Subcutaneous abdominal adipose tissue (tissue), 5 donors: ENCODE data around the gene VPREB1.
"Not testable (repeated sequence)": the region's sequence is repeated elsewhere in the genome, so short reads cannot be mapped to it uniquely, and the experiment has no call there.

ENCODE experiments used
- H3K27ac ChIP-seq: one replicate; pipeline ENCODE4 v1.7.0; 2013; ENCODE audit warnings: low read depth, mild to moderate bottlenecking, inconsistent platforms, low read length, moderate library complexity
- H3K27me3 ChIP-seq, 5 donors: one replicate each; pipeline ENCODE4 v1.7.0; 2013; ENCODE audit warnings: low read length in 5 of 5, inconsistent platforms in 1 of 5; ENCODE audit not compliant: control insufficient read depth in 5 of 5, insufficient read depth in 4 of 5
- H3K36me3 ChIP-seq, 5 donors: one replicate each; pipeline ENCODE4 v1.7.0; 2013; ENCODE audit warnings: low read length in 5 of 5; ENCODE audit not compliant: control insufficient read depth in 5 of 5, insufficient read depth in 5 of 5
- H3K4me1 ChIP-seq, 5 donors: one replicate each; pipeline ENCODE4 v1.7.0; 2013; ENCODE audit warnings: low read length in 5 of 5, mild to moderate bottlenecking in 3 of 5, moderate library complexity in 1 of 5; ENCODE audit not compliant: control insufficient read depth in 5 of 5, insufficient read depth in 5 of 5
- H3K4me3 ChIP-seq, 5 donors: one replicate each; pipeline ENCODE4 v1.7.0; 2013; ENCODE audit warnings: low read length in 5 of 5, low read depth in 1 of 5
- H3K9ac ChIP-seq, 5 donors: one replicate each; pipeline ENCODE4 v1.7.0; 2013; ENCODE audit warnings: low read length in 5 of 5, mild to moderate bottlenecking in 4 of 5, moderate library complexity in 3 of 5
- H3K9me3 ChIP-seq, 5 donors: one replicate each; pipeline ENCODE4 v1.7.0; 2013; ENCODE audit warnings: low read length in 5 of 5; ENCODE audit not compliant: control insufficient read depth in 5 of 5
- donor health status: healthy.
- donor health status: healthy.
- donor health status: healthy.
- donor health status: healthy.
- donor health status: healthy.

VPREB1 gene

GRCh38 chr22:22201185-22201929, 43.2 kb upstream of the VPREB1 start:
- H3K27ac ChIP-seq = no peak overlapping the region
- H3K4me3 ChIP-seq = no peak overlapping the region
- H3K36me3 ChIP-seq = no peaks in the 10 kb centered on the region
- peaks cover 10 to 48% (median 39%) of the 10 kb centered on the region in 5 donors for H3K27me3 ChIP-seq
- no peaks in the 10 kb centered on the region for H3K4me1 ChIP-seq
- H3K9me3 ChIP-seq = no peaks in the 10 kb centered on the region
- no peak overlapping the region for H3K9ac ChIP-seq

DNA sequence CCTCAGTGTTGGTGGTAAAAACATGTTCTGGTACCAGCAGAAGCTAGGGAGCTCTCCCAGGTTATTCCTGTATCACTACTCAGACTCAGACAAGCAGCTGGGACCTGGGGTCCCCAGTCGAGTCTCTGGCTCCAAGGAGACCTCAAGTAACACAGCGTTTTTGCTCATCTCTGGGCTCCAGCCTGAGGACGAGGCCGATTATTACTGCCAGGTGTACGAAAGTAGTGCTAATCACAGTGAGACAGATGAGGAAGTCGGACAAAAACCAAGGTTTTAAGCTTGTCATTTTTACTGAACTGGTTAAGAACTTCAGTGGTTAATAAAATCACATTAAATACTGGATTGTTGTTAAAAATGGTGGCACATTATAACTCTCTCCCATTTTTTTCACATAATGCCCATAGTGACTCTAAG, 42.6 kb upstream of the VPREB1 start:
- peaks cover 10 to 52% (median 43%) of the 10 kb centered on the region in 5 donors for H3K27me3 ChIP-seq
- no peak overlapping the region for H3K27ac ChIP-seq

DNA sequence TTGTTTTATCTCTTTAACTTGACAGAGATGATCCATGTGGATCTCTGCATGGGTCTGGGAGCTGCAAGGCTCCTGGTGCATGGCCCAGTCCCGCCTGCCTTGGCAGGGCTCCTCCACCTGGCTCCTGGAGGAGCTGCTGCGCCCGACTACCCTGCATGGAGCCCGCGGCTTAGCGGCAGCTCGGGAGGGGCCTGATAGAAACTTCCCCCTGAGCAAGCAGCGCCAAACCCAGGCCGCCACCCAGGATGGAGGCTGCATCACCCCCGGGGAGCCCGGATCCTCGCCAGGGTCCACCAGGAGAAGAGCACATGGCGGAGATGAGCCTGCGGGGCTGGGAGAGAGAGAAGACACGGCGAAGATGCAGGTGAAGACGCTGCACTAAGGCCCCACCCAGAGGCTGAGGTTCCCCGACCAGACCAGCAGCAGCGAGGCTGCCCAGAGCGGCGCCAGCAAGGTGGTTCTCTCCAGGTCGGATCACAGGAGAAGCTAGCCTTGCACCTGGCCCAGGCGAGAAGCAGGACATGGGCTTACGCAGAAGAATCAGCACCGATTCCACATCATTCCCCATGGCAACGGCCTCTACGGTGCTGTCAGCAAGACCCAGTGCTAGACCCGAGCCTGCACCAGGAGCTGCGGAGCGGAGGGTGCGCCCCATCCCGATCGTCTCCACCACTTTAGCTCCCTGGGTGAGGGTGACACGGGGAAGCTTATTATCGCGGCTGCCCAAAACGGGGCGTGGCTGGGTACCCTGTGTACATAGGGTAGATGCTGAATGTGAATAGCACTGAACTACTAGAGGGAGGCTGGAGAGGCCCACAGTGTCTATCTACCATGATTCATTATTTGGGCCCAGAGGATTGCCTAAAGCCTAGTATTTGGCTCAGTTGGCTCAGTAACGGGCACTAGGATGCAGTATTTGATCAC, 41.3 kb upstream of the VPREB1 start:
- H3K9ac ChIP-seq = no peak overlapping the region
- H3K4me3 ChIP-seq = no peak overlapping the region
- H3K4me1 ChIP-seq = peaks cover 0 to 2% (median 0%) of the 10 kb centered on the region in 5 donors
- H3K36me3 ChIP-seq = no peaks in the 10 kb centered on the region
- no peaks in the 10 kb centered on the region for H3K9me3 ChIP-seq
- peaks cover 10 to 51% (median 39%) of the 10 kb centered on the region in 5 donors for H3K27me3 ChIP-seq
- H3K27ac ChIP-seq = no peak overlapping the region

More for the DNA sequence above, 42.6 kb upstream of the VPREB1 start:
- Histone ChIP-seq H3K4me1 (no peaks in the 10 kb centered on the region), H3K9ac (no peak overlapping the region), H3K9me3 (no peaks in the 10 kb centered on the region), H3K4me3 (no peak overlapping the region), H3K36me3 (no peaks in the 10 kb centered on the region)

DNA sequence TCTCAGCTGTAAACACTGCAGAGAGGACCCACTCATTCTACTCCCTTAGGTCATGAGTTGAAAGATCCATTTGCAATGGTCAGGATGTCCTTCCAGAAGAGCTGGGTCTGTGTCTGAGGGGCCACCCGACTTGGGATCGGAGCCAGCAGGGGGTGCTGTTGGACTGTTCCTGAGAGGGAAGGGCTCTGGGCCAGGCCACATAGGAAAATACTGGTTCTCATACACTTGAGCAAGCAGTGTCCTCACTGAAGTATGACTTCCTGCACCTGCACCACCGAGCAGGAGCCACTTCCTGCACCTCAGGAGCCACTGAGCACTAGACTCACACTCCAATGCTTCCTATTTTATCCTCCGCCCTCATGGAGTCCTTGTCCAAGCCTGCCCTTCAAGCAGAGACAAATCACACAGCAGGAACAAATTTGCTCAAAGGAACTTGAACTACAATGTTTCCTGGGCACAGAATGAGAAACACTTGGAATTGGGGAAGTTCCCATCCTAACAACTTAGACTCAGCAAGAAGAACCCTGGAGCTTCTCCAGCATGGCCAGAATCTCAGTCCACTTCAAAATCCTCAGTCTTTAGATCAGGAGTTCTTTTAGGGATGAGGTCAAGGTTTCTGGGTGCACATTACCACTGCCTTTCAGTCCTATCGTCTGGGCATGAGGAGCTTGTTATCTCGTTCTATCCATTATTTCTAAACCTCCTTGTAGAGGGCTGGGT, 36.6 kb upstream of the VPREB1 start:
- Histone ChIP-seq H3K9me3 (no peaks in the 10 kb centered on the region), H3K4me1 (peaks cover 0 to 2% (median 0%) of the 10 kb centered on the region in 5 donors), H3K9ac (no peak overlapping the region), H3K27me3 (peaks cover 5 to 34% (median 23%) of the 10 kb centered on the region in 5 donors), H3K27ac (no peak overlapping the region), H3K36me3 (no peaks in the 10 kb centered on the region), H3K4me3 (no peak overlapping the region)

DNA sequence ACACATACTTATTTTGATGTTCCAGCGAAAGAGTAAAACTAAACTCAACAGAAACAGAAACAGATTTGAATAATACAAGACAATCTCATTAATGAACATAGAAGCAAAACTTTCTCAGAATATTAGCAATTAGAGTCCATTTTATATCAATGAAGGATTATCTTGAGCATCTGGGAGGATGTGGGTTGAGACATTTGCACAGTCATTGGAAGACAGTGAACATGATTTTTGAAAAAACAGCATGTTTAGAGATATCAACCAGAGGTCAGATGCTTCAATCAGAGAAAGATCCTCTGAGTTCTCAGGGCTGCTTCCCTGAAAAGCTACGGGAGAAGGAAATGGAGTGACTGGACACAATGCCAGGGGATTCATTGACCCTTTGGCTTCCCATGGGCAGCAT, 35.9 kb upstream of the VPREB1 start:
- Histone ChIP-seq H3K4me1 (peaks cover 0 to 2% (median 0%) of the 10 kb centered on the region in 5 donors), H3K36me3 (no peaks in the 10 kb centered on the region), H3K27ac (no peak overlapping the region), H3K27me3 (peaks cover 0 to 31% (median 19%) of the 10 kb centered on the region in 5 donors), H3K4me3 (no peak overlapping the region), H3K9ac (no peak overlapping the region), H3K9me3 (no peaks in the 10 kb centered on the region)

GRCh38 chr22:22209080-22209640, 35.4 kb upstream of the VPREB1 start:
- not testable (repeated sequence) for H3K9me3 ChIP-seq, H3K27ac ChIP-seq, H3K36me3 ChIP-seq, H3K4me3 ChIP-seq, H3K9ac ChIP-seq, H3K4me1 ChIP-seq
- peaks cover 0 to 28% (median 18%) of the 10 kb centered on the region in 5 donors for H3K27me3 ChIP-seq

DNA sequence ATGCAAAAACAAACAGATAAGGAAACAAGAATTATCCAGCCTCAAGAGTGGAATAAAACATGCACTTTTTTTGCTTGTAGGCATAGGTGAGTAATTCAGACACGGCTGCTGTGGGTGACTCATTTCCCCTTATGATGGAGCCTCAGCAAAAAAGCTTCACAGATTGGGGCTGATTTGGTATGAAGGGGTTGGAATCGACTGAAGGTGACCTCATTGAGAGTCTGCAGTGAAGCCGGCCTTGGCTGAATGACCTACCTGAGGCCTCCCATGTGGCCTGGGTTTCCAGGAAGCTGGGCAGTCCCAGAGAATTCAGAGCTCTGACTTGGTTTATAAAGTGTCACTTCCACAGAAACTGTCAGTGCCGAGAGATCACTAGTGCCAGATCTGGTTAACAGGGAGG, 34.2 kb upstream of the VPREB1 start:
- Histone ChIP-seq H3K4me1 (peaks cover 0 to 2% (median 0%) of the 10 kb centered on the region in 5 donors), H3K9me3 (no peaks in the 10 kb centered on the region), H3K27ac (no peak overlapping the region), H3K9ac (no peak overlapping the region), H3K27me3 (peaks cover 0 to 25% (median 21%) of the 10 kb centered on the region in 5 donors), H3K36me3 (no peaks in the 10 kb centered on the region), H3K4me3 (no peak overlapping the region)

DNA sequence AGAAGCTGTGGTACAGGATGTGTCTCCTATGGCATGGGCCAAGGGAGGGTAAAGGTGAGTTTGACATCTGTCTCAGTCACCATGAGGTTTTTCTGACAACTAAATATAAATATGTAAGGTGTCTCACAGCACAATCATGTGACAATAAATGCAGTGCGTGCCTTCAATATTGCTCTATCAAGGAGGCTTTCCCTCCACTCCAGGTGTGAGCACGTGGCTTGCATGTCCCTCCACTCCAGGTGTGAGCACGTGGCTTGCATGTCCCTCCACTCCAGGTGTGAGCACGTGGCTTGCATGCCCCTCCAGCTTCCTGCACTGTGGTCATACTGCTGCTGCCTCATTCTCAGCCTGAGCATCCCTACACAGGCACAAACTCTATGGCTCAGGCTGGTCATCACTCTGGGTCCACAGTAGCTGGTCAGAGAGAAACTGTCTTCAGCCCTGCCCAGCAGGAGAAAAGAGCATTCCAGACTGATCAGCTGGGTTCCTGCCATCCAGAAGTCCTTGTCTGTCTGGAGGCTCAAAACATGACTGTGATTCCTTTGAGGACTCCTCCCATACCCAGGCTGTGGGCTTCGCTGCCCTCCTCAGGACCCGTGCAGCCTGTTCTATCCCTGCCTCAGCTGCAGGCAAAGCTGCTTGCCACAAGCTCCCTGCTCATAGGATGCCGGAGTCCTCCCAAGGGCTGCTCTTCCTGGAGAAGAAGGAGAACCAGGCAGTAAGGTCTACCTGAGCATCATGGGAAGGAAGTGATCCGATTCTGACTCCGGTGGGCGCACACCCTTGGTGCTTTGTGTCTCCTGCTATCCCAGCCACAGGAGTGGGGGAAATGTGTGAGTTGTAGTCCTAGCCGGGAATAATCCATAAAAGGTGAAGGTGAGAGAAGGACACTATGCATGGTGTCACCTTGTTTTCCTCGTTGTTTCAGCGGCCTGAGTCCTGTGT, 33.4 kb upstream of the VPREB1 start:
- Histone ChIP-seq H3K27me3 (peaks cover 0 to 25% (median 19%) of the 10 kb centered on the region in 5 donors), H3K9ac (no peak overlapping the region)

DNA sequence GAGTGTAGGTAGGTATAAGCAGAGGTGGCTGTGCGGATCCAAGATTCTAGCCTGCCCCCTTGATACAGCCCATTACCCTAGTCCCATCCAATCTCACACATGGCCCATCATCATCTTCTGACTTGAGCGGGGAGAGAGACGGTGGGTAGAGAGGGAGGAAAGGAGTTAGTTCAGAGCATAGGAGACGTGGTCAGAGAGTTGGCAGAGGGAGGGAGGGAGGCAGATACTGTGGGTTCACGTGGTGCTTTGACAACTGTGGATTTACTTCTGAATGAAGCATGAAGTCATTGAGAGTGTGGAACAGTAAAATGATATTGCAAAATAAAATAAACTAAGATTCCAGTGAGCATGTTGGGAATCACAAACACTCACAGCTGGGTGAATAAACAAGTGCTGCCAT, 31.4 kb upstream of the VPREB1 start:
- H3K9ac ChIP-seq = no peak overlapping the region
- H3K9me3 ChIP-seq = no peaks in the 10 kb centered on the region
- H3K4me3 ChIP-seq = no peak overlapping the region
- no peaks in the 10 kb centered on the region for H3K4me1 ChIP-seq
- H3K27ac ChIP-seq = no peak overlapping the region
- no peaks in the 10 kb centered on the region for H3K36me3 ChIP-seq
- H3K27me3 ChIP-seq = peaks cover 0 to 18% (median 9%) of the 10 kb centered on the region in 5 donors

More for the DNA sequence above, 33.4 kb upstream of the VPREB1 start:
- Histone ChIP-seq H3K9me3 (no peaks in the 10 kb centered on the region), H3K27ac (no peak overlapping the region), H3K4me1 (peaks cover 0 to 2% (median 0%) of the 10 kb centered on the region in 5 donors), H3K4me3 (no peak overlapping the region), H3K36me3 (no peaks in the 10 kb centered on the region)
